GM18909 (cell line): ENCODE results near the gene ADSS1.

ENCODE experiments used
- ATAC-seq: cut with Tn5 transposase; IDR thresholded peaks from one replicate; pipeline ENCODE4 v1.9.1; 2021; ENCODE audit warnings: mild to moderate bottlenecking; ENCODE audit not compliant: unreplicated experiment, poor library complexity

The ADSS1 gene

DNA sequence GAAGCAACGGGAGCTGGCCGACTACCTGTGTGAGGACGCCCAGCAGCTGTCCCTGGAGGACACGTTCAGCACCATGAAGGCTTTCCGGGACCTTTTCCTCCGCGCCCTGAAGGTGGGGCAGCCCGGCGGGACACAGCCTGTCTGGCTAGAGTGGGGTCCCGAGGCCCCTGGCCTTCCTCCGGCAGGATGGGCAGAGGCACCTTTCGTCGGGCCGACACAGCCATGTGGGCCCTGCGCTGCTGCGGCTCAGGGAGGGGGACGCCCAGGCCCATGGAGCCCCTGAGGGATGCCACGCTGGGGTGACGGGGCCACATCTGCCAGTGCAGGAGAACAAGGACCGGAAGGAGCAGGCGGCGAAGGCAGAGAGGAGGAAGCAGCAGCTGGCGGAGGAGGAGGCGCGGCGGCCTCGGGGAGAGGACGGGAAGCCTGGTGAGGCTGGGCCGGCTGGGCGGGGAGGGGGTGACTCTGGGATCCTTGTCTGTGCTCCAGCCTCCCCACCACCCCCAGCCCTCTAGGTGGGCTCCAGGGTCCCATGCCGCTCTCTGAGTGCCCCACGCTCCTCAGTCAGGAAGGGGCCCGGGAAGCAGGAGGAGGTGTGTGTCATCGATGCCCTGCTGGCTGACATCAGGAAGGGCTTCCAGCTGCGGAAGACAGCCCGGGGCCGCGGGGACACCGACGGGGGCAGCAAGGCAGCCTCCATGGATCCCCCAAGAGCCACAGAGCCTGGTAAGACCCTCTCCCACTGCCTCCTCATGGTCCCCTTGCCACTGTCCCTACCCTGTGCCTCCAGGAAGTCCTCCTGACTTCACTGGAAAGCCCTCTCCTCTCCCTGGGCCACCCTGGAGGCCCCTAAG lies 10.9 kb upstream of the ADSS1 start:
- ATAC-seq = no peak

DNA sequence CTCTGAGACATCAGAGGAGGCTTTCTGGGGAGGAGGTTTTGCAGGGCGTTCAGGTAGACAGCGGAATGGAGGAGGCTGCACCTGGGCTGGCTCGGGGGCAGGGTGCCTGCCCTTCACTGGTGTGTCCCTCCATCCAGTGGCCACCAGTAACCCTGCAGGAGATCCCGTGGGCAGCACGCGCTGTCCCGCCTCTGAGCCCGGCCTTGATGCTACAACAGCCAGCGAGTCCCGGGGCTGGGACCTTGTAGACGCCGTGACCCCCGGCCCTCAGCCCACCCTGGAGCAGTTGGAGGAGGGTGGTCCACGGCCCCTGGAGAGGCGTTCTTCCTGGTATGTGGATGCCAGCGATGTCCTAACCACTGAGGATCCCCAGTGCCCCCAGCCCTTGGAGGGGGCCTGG lies 10.0 kb upstream of the ADSS1 start:
- ATAC-seq = no peak

GRCh38 chr14:104714681-104715080 lies 9.3 kb upstream of the ADSS1 start:
- no peak for ATAC-seq

DNA sequence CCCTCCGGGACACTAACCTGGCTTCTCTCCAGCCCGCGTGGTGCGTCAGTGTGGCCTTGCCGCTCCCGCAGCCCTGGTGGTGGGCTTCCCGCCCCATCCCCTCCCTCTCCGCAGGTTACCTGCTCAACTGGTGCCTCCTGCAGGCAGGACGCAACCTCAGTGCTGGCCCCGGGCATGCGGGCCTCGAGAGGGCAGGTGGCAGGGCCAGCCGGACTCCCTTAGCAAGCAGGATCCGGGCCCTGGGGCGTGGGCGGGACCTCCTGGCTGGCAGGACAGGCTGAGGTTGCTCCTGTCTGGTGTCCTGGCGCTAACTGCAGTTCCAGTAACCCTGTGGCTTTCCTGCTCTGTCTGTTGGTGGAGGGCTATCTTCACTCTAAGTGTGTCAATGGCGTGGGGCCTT lies 8.6 kb upstream of the ADSS1 start:
- ATAC-seq = no peak

- no peak for ATAC-seq
Observed at GRCh38 chr14:104715871-104716270, 8.2 kb upstream of the ADSS1 start.

DNA sequence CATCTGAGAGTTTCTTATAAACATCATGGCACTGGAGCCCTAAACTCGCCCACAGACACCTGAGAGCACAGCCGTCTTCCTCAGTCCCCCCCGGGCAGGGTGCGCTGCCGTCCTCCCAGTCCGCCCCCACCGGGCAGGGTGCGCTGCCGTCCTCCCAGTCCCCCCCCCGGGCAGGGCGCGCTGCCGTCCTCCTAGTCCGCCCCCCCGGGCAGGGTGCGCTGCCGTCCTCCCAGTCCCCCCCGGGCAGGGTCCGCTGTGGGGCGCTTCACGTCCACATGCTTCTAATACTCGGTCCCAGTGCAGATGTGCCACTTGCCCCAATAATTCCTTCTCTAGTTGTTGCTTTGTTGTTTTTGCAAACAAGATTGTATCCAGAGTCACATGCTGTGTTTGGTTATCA lies 6.9 kb upstream of the ADSS1 start:
- no peak for ATAC-seq

DNA sequence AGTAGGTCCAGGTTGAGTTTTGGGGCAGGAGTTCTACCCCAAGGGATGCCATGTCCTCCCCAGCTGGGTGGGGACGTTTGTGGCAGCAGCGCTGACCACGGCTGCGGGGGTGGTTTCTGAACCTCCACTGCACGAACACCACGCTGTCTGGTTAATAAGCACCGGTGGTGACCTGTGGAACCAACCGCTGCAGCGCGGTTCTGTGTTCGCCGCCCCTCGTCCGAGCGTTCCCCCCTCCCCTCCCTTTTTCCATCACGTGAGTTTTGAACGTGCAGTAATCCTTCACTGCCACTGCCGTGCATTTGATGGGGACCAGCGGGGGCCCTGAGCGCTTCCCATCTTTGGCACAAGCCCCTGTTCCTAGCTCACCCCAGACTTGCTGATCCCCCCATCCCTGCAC lies 6.4 kb upstream of the ADSS1 start:
- ATAC-seq = no peak

DNA sequence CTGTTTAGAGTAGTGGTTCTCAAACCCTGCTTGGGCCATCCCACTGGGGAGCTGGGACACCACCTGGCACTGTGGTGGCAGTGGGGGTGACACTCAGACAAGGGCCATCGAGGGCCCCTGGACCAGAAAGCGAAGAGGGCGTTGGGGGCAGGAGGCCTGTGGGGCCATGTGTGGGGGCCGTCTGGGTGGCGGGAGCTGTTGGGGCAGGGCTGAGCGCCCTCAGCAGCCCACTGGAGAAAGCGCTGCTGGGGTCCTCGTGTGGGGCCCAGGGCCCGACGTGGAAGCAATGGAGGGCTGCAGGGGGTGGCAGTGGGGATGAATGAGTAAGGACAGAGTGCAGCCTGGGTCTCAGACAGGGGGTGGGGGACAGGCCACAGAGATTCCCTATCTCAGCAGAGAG lies 5.9 kb upstream of the ADSS1 start:
- no peak for ATAC-seq

GRCh38 chr14:104718871-104719270 lies 5.2 kb upstream of the ADSS1 start:
- no peak for ATAC-seq

DNA sequence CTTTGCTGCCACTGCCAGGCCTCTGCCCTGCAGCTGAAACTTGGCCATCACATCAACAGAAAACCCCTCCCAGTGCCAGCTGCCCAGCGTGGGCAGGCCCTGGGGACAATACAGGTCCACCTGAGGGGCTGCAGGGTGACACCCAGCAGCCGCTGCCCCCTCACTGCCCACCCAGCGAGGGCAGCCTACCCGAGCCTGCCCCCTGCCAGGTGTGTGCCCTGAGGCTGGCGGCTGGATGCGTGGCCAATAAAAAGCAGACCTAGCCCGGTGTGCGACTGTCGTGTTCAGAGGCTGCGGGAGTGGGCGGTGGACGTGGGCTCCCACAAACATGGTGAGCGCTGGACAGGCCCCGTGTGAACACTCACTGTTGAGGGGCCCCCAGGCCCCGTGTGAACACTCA lies 4.7 kb upstream of the ADSS1 start:
- no peak for ATAC-seq

- no peak for ATAC-seq
Observed at GRCh38 chr14:104721505-104722431, 2.3 kb upstream of the ADSS1 start.

DNA sequence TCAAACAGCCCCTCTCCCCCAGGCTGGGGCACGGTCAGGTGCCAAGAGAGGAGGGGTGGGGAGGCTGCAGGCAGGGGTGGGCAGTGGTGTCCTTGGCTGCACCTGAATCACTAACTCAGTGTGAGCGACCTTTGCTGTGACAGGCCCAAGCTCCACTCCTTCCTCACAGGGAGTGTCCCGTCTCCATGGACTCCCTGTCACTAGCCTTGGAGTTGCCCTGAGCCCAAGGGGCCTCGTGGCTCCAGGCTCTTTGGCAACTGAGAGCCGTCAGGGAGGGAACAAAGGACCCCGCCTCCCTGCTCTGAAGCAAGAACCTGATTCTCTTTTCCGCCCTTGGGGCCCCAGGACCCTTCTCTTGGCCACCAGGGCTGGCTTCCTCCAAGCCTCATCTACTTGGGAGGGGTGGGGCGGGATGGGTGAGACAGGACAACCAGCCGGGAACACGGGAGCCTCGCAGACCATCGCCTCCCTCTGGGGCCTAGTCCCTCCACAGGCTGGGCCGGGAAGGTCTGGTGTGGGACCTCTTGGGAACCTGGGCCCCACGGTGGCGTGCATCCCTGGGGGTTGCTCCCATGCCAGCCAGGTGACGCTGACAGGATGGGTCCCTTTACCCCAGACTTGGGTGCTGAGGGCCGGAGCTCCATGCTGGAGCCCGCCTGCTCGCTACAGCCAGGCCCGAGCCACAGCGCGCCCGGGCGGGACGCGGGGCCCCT lies 935 bp upstream of the ADSS1 start:
- ATAC-seq = no peak

GRCh38 chr14:104724407-104724980 lies 465 bp downstream of the ADSS1 start:
- no peak for ATAC-seq

- ATAC-seq = no peak
Observed at GRCh38 chr14:104724981-104725771, 1.1 kb downstream of the ADSS1 start.

DNA sequence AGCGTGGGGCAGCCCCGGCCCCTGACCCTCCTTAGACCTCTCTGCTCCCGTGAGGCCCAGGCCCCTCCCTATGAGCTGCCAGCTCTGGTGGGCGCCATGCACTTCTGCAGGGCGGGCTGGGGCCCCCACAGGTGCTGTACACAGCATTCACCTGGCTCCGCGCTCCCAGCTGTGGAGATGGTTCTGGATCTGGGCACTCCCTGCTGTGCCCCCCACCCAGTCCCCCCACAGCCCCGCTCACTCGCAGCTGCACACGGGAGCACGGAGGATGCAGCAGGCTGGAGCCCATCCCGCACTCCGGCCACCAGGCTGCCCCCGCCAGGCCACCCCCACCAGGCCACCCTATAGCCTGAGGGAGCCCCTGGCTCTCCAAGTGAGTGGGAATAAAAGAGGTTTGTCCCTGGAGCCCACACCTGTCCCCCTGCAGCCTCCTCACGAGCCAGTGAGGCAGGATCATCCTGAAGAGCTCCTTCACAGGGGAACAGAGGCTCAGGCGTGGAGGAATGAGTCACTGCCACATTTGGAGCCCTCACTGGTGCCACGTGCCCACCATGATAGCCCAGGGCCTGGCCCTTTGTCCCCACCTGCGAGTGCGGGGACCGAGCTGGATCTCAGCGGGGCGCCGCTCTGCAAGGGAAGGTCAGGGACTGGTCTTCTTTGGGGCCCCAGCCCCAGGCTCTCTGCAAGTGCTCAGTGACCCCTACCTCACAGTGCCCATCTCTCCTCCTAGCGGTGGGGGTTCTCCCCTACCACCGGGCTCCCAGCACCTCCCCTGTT lies 1.9 kb downstream of the ADSS1 start:
- no peak for ATAC-seq

DNA sequence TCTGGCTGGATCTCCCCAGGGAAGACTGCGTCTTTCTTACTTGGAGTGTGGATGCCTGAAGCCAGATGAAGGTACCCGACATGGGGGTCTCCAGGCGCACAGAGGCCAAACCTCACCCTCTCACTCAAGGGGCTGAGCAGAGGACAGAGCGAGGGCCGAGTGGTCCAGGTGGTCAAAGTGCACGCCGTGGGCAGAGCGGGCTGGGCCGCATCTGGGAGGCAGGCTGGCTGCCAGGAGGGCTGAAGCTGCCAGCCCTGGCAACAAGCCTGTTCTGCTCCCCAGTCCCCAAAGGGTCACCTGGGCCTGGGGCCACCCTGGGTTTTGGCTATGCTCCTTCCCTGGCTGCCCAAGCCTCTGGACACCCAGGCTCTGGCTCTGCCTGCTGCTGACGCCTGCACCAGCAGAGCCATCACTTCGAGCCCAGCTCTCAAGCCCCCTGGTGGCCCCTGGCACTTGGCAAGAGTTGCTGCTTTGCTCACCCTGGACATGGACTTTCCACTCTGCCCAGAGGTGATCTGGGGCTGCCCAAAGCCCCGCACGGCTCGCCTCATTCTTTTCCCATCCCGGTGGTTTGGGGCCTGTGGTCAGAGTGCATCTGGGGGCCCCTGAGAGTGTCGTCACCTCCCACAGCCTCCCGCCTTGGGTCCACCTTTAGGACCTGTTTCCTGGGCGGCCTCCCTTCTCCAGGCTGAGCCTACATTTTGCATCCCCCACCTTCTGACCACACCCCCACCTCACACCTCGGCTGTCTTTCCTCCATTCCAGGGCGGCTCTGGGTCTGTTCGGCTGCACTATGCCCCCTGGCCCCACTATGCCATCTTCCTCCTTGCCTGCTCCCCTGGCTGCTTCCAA lies 2.8 kb downstream of the ADSS1 start:
- ATAC-seq = no peak

DNA sequence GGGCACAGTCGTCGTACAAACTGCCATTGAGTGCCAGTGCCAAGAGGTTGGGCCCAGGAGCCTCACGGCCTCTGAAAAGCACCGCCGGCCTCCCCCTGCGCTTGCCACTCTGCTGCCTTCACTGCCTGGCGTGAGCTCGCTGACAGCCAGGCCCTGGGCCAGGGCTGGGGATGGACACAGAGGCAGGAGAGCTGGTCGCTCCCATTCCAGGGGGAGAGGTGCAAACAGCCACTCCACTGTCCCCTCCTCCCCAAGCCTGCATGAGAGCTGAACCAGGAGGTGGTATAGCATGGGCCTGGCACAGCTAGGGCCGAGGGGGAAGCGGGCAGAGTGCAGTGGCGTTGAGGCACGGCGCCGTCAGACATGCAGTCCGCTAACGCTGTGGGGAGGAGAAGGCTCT lies 4.6 kb downstream of the ADSS1 start:
- ATAC-seq = no peak
